WI38 (cell line): ENCODE measurements around the gene PLG.
"Not testable (repeated sequence)": the region's sequence is repeated elsewhere in the genome, so short reads cannot be mapped to it uniquely, and the experiment has no call there.

ENCODE experiments used
- H3K4me3 ChIP-seq: 2 replicates; pipeline ENCODE4 v1.5.1; 2011; ENCODE audit warnings: low read depth, mild to moderate bottlenecking, control low read depth, low read length
- TF ChIP-seq, protein P1 (sequence below): IDR thresholded peaks from 2 replicates; pipeline ENCODE4 v1.5.1; 2012; ENCODE audit warnings: low read depth, mild to moderate bottlenecking, control low read depth, low read length

PLG gene

DNA sequence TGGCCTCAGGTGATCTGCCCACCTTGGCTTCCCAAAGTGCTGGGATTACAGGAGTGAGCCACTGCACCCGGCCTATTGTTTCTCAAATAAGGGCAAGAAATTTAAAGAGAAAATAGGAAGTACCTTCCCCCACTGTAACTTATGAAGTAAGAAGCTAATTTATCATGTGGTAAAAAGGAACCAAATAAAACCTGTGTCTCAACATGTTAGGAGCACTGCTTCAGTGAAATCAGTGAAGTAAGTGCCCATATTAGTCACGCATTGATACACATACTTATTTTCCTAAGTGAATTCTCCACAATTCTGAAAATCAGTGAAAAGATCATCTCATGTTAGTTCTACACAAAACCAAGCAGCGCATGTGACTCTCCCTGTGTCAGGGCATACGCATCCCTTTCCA lies 23.8 kb upstream of the PLG start:
- TF ChIP-seq, protein P1, sequence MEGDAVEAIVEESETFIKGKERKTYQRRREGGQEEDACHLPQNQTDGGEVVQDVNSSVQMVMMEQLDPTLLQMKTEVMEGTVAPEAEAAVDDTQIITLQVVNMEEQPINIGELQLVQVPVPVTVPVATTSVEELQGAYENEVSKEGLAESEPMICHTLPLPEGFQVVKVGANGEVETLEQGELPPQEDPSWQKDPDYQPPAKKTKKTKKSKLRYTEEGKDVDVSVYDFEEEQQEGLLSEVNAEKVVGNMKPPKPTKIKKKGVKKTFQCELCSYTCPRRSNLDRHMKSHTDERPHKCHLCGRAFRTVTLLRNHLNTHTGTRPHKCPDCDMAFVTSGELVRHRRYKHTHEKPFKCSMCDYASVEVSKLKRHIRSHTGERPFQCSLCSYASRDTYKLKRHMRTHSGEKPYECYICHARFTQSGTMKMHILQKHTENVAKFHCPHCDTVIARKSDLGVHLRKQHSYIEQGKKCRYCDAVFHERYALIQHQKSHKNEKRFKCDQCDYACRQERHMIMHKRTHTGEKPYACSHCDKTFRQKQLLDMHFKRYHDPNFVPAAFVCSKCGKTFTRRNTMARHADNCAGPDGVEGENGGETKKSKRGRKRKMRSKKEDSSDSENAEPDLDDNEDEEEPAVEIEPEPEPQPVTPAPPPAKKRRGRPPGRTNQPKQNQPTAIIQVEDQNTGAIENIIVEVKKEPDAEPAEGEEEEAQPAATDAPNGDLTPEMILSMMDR: no peak
- H3K4me3 ChIP-seq: no peak overlapping the region

DNA sequence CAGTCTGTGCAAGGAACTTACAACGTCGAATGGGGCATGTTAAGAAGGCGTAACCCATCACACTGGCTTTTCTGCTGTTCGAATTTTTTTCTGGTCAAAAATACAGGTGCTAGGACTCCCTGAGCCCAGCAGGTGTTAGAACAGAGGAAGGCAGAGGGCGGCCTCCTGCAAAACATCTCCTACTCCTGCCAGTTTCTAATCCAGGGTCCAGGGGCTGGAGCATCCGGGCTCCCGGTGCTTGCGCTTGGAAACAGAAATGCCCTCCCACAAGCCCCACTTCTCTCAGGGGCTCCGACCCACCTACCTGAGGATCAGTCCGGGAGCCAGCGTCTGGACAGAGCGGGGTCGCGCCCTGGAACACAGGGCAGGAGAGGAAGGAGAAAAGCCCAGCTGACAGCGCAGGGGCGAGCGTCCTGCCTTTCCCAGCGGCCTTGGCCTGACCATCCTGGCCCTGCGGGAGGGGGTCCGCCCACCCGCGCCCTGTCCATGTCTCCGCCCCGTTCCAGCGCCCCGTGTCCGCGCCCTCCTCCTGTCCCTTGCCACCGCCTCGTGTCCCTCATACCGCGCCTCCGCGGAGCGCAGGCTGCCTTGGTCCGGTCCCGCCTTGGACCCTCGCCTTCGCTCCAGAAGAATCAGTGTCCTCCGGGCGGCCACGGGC lies 23.2 kb upstream of the PLG start:
- no peak overlapping the region for H3K4me3 ChIP-seq
- TF ChIP-seq, protein P1: no peak

DNA sequence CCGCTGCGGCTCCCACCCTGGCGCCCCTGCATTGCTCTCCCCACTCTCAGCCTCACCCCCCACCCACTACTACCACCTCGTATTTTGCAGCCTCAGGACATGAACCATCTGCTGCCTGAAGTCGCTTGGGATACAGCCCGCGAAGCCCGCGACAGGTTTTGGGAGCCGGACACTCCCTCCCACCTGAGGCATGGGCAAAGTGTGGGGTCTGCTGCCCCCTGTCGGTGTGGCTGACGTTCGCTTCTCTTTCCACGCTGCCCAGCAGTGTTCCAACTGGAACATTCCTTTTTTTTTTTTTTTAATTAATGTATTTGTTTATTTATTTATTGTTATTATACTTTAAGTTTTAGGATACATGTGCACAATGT lies 22.7 kb upstream of the PLG start:
- TF ChIP-seq, protein P1: no peak
- no peak overlapping the region for H3K4me3 ChIP-seq

DNA sequence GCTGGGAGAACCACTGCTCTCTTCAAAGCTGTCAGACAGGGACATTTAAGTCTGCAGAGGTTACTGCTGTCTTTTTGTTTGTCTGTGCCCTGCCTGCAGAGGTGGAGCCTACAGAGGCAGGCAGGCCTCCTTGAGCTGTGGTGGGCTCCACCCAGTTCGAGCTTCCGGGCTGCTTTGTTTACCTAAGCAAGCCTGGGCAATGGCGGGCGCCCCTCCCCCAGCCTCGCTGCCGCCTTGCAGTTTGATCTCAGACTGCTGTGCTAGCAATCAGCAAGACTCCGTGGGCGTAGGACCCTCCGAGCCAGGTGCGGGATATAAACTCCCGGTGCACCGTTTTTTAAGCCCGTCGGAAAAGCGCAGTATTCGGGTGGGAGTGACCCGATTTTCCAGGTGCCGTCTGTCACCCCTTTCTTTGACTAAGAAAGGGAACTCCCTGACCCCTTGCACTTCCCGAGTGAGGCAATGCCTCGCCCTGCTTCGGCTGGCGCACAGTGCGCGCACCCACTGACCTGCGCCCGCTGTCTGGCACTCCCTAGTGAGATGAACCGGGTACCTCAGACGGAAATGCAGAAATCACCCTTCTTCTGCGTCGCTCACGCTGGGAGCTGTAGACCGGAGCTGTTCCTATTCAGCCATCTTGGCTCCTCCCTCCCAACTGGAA lies 16.8 kb upstream of the PLG start:
- H3K4me3 ChIP-seq: not testable (repeated sequence)

DNA sequence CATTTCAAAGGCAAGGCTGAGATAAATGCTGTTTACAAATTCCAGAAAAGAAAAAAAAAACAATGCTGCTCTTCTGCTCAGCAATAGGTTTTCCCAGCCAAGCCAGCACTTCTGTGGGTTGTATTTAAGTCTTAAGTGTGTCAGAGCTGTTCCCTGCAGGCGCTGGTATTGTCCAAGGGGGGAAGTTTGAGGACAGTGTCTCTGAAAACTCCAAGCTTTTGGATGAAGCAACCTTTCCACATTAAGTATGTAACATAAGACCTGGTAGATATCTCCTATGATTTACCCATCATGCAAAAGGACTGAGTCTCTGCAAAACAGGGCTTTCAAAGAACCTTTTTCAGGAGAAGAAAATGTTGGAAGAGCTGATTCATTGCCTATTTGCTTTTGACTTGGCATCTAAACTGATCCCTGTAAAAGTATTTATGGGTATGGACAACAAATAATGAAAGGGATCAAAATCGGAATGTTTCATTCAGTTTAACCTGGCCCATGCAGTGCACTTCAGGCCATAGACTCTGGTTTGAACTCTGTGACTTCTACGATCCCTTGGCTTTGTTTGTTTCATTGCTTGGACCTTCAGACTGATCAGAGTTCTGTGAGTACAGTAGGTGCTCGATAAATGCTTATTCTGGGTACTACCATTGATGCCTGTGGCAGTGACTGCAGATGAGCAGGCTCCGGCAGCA lies 16.1 kb upstream of the PLG start:
- H3K4me3 ChIP-seq: no peak overlapping the region
- TF ChIP-seq, protein P1: no peak

DNA sequence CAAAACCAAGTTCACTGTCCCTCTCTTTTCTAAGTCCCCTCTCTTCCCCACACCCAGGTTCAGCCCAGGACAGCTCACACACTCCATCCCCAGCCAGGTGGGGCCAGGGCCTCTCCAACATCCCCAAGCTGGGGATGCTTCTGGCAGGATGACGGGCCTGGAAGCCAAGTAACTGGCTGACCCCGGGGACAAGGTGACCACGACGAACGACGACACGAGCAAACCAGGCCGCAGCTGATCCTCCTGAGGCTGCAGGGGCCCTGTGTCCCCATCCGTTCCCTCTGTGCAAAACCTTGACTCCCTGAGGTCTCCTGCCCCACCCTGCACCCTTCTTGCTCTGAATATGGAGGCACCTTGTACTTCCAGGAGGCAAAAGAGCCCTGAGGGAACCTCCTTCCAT lies 11.6 kb upstream of the PLG start:
- TF ChIP-seq, protein P1: no peak
- no peak overlapping the region for H3K4me3 ChIP-seq

DNA sequence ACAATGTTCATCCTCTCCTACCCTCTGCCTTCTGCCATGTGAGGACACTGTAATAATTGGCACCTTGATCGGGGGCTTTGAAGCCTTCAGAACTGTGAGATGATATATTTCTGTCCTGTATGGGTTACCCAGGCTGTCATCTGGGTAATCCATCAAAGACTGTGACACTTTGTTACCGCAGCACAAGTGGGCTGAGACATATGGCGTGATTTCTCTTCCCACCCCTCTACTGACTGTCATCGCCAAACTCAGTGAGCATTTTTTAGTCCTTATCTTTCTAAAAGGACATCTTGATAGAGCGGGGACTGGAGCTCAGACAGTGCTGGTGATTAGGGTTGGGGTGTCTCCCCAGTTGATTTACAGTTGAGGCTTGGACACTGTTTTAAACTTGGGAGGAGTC lies 10.4 kb upstream of the PLG start:
- TF ChIP-seq, protein P1: no peak
- no peak overlapping the region for H3K4me3 ChIP-seq
